ENCODE data around the gene CNTN4. TPM values are rescaled to one million over a fixed set of nuclear protein-coding genes. Genes with fewer than 3 reads are reported as not detected.

The CNTN4 gene
- total and polyA plus RNA-seq, 10 donors, result 0.20 to 4.3 (median 1.5) TPM

DNA sequence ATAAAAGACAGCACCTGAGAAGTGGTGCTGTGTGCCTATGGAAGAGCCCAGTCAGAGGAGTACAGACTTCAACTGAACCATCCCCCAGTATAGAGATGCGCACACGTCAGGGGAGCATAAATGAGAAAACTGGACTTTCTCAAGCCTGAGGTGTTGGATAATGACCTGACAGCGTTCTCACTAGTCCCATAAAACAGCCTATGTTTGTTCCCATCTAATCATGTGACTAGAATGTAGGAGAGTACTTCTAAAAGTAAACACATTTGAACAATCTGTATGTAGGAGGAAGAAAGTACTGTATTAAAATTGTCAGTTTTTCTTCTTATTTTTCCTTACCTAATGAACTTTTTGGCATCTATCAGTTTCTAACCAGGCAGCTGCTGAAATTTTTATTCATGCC, 498.9 kb downstream of the CNTN4 start:
- Histone ChIP-seq H3K36me3 (no peaks in the 10 kb centered on the region), H3K4me3 (no peak overlapping the region), H3K27me3 (replicated peaks in 1 of 7) (no peaks in the 10 kb centered on the region), H3K27ac (no peak overlapping the region), H3K9me3 (no peaks in the 10 kb centered on the region), H3K4me1 (no peaks in the 10 kb centered on the region)
- intact Hi-C loops (cut with DNase I; ENCODE audit: low total_unique reads), result no loop called here
- no peak for DNase-seq
- TF ChIP-seq, protein P1, sequence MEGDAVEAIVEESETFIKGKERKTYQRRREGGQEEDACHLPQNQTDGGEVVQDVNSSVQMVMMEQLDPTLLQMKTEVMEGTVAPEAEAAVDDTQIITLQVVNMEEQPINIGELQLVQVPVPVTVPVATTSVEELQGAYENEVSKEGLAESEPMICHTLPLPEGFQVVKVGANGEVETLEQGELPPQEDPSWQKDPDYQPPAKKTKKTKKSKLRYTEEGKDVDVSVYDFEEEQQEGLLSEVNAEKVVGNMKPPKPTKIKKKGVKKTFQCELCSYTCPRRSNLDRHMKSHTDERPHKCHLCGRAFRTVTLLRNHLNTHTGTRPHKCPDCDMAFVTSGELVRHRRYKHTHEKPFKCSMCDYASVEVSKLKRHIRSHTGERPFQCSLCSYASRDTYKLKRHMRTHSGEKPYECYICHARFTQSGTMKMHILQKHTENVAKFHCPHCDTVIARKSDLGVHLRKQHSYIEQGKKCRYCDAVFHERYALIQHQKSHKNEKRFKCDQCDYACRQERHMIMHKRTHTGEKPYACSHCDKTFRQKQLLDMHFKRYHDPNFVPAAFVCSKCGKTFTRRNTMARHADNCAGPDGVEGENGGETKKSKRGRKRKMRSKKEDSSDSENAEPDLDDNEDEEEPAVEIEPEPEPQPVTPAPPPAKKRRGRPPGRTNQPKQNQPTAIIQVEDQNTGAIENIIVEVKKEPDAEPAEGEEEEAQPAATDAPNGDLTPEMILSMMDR (IDR thresholded peaks at IDR 0.05 in 8 of 11, conservative IDR thresholded peaks at IDR 0.05 in 3 of 11), result no peak
- TF ChIP-seq POLR2A (IDR thresholded peaks at IDR 0.05) (no peak), POLR2AphosphoS5 (IDR thresholded peaks at IDR 0.05) (no peak)
- WGBS, 5 donors, result 74 to 84% (median 83%) methylated on average over 3 of the region's 3 CpGs

DNA sequence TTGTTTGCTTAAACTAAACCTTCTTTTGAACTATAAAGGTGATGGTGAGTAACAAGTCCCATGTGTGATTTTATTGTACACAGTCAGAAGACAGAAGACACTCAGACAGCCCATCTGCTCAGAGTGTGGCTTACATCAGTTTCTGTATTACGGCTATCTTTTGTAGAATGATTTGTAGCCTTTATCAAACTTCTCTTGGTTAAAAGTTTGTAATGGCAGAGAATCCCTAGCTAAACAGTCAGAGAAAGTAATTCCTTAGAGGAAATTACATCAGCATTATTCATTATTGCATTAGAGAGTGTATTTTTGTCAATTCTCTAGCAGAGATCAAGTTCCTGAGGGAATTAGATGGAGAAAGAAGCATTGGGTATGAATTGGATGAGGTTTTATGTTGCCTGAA, 500.8 kb downstream of the CNTN4 start:
- no peaks in the 10 kb centered on the region for H3K27me3 ChIP-seq (replicated peaks in 1 of 7)
- no peak overlapping the region for H3K4me3 ChIP-seq
- TF ChIP-seq, protein P1 (IDR thresholded peaks at IDR 0.05 in 8 of 11, conservative IDR thresholded peaks at IDR 0.05 in 3 of 11), result no peak
- TF ChIP-seq POLR2A (IDR thresholded peaks at IDR 0.05), result no peak
- TF ChIP-seq POLR2AphosphoS5 (IDR thresholded peaks at IDR 0.05), result no peak
- H3K27ac ChIP-seq, result no peak overlapping the region
- intact Hi-C loops (cut with DNase I; ENCODE audit: low total_unique reads), result no loop called here
- no peaks in the 10 kb centered on the region for H3K9me3 ChIP-seq
- no peaks in the 10 kb centered on the region for H3K36me3 ChIP-seq
- H3K4me1 ChIP-seq, result no peaks in the 10 kb centered on the region
- 85 to 98% (median 92%) methylated on average over 1 of the region's 1 CpG for WGBS, 5 donors
- DNase-seq, result no peak

- DNase-seq, result no peak
- WGBS, 5 donors, result 52 to 69% (median 64%) methylated on average over 5 of the region's 5 CpGs
Observed at GRCh38 chr3:2603692-2604289, 505.1 kb downstream of the CNTN4 start.

DNA sequence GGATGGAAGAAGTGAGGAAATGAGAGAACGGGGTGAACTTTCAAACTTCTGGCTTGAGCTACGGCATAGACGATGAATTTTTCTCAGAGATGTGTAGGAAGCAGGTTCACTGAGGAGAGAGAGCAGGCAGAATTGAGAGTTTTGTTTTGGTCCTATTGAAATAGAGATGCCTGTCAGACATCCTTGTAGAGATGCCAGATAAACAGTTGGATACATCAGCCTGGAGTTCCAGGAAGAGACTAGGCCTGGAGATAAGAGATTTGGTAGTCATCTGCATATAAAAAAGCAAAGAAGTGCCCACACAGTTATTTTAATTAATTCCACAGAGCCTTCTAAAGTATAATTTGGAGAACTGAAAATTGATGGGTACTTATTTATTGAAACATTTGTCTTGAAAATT, 515.9 kb downstream of the CNTN4 start:
- H3K27ac ChIP-seq, result no peak overlapping the region
- no peaks in the 10 kb centered on the region for H3K4me1 ChIP-seq
- DNase-seq, result no peak
- TF ChIP-seq POLR2A (IDR thresholded peaks at IDR 0.05), result no peak
- TF ChIP-seq, protein P1 (IDR thresholded peaks at IDR 0.05 in 8 of 11, conservative IDR thresholded peaks at IDR 0.05 in 3 of 11), result no peak
- TF ChIP-seq POLR2AphosphoS5 (IDR thresholded peaks at IDR 0.05), result no peak
- H3K4me3 ChIP-seq, result no peak overlapping the region
- no peaks in the 10 kb centered on the region for H3K36me3 ChIP-seq
- intact Hi-C loops (cut with DNase I; ENCODE audit: low total_unique reads), result no loop called here
- 87 to 94% (median 91%) methylated on average over 3 of the region's 3 CpGs for WGBS, 5 donors
- H3K9me3 ChIP-seq, result peaks cover 0 to 11% (median 5%) of the 10 kb centered on the region in 8 donors
- H3K27me3 ChIP-seq (replicated peaks in 1 of 7), result no peaks in the 10 kb centered on the region

More at GRCh38 chr3:2603692-2604289, 505.1 kb downstream of the CNTN4 start:
- Histone ChIP-seq H3K27me3 (replicated peaks in 1 of 7) (no peaks in the 10 kb centered on the region), H3K9me3 (no peaks in the 10 kb centered on the region), H3K4me1 (no peaks in the 10 kb centered on the region), H3K4me3 (no peak overlapping the region), H3K27ac (no peak overlapping the region), H3K36me3 (no peaks in the 10 kb centered on the region)
- intact Hi-C loops (cut with DNase I; ENCODE audit: low total_unique reads), result no loop called here
- TF ChIP-seq POLR2AphosphoS5 (IDR thresholded peaks at IDR 0.05) (no peak), POLR2A (IDR thresholded peaks at IDR 0.05) (no peak)
- TF ChIP-seq, protein P1 (IDR thresholded peaks at IDR 0.05 in 8 of 11, conservative IDR thresholded peaks at IDR 0.05 in 3 of 11), result no peak

Measured in spleen (tissue), 11 donors.